ENCODE measurements around the gene PARN.

PARN gene, protein sequence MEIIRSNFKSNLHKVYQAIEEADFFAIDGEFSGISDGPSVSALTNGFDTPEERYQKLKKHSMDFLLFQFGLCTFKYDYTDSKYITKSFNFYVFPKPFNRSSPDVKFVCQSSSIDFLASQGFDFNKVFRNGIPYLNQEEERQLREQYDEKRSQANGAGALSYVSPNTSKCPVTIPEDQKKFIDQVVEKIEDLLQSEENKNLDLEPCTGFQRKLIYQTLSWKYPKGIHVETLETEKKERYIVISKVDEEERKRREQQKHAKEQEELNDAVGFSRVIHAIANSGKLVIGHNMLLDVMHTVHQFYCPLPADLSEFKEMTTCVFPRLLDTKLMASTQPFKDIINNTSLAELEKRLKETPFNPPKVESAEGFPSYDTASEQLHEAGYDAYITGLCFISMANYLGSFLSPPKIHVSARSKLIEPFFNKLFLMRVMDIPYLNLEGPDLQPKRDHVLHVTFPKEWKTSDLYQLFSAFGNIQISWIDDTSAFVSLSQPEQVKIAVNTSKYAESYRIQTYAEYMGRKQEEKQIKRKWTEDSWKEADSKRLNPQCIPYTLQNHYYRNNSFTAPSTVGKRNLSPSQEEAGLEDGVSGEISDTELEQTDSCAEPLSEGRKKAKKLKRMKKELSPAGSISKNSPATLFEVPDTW

GRCh38 chr16:14629919-14630619 lies at the start of gene PARN:
TSS of gene PARN (minus strand) at chr16:14630260. CDS start at chr16:14630125, 135 bp downstream.
- Histone ChIP-seq H3K9ac (peak within 1 kb of the TSS; percentile 87), H3K4me3 (IDR thresholded peaks at IDR 0.05; ENCODE audit: insufficient read depth, low read depth, low read length) (peak within 1 kb of the TSS; percentile 25), H4K20me1 (ENCODE audit: insufficient read depth) (peaks cover 11% of the 10 kb centered on the region; the same call in 1 of the 2 replicates), H3K79me2 (ENCODE audit: insufficient read depth, low read depth) (peaks cover 35% of the 10 kb centered on the region), H3K27me3 (ENCODE audit: insufficient read depth, low read depth) (no peaks in the 10 kb centered on the region), H3K4me1 (ENCODE audit: low read depth, poor library complexity, severe bottlenecking) (peaks cover 33% of the 10 kb centered on the region), H3K27ac (peak within 1 kb of the TSS; percentile 70), H3K36me3 (ENCODE audit: insufficient read depth) (peaks cover 5% of the 10 kb centered on the region; the same call in 1 of the 2 replicates), H2AFZ (ENCODE audit: low read depth) (peak within 1 kb of the TSS; percentile 75), H3K4me2 (peak within 1 kb of the TSS; percentile 73)
- TF ChIP-seq CTCF (conservative IDR thresholded peaks at IDR 0.05; ENCODE audit: low read depth, low read length), result no peak

GRCh38 chr16:14678748-14679497 lies 48.9 kb upstream of the PARN start:
- Histone ChIP-seq H3K27me3 (ENCODE audit: insufficient read depth, low read depth) (no peaks in the 10 kb centered on the region), H3K4me1 (ENCODE audit: low read depth, poor library complexity, severe bottlenecking) (no peaks in the 10 kb centered on the region), H4K20me1 (ENCODE audit: insufficient read depth) (no peaks in the 10 kb centered on the region), H3K79me2 (ENCODE audit: insufficient read depth, low read depth) (no peaks in the 10 kb centered on the region), H3K4me3 (IDR thresholded peaks at IDR 0.05; ENCODE audit: insufficient read depth, low read depth, low read length) (no peak overlapping the region), H3K4me2 (no peak overlapping the region), H3K36me3 (ENCODE audit: insufficient read depth) (no peaks in the 10 kb centered on the region), H3K9ac (no peak overlapping the region), H3K27ac (no peak overlapping the region), H2AFZ (ENCODE audit: low read depth) (no peak overlapping the region)
- no peak for TF ChIP-seq CTCF (conservative IDR thresholded peaks at IDR 0.05; ENCODE audit: low read depth, low read length)

GRCh38 chr16:14677627-14678026 lies 47.6 kb upstream of the PARN start:
- no peaks in the 10 kb centered on the region for H3K36me3 ChIP-seq (ENCODE audit: insufficient read depth)
- no peaks in the 10 kb centered on the region for H3K27me3 ChIP-seq (ENCODE audit: insufficient read depth, low read depth)
- no peak overlapping the region for H3K4me2 ChIP-seq
- H2AFZ ChIP-seq (ENCODE audit: low read depth), result no peak overlapping the region
- no peak for TF ChIP-seq CTCF (conservative IDR thresholded peaks at IDR 0.05; ENCODE audit: low read depth, low read length)
- H4K20me1 ChIP-seq (ENCODE audit: insufficient read depth), result no peaks in the 10 kb centered on the region
- peaks cover 6% of the 10 kb centered on the region for H3K4me1 ChIP-seq (ENCODE audit: low read depth, poor library complexity, severe bottlenecking)
- no peak overlapping the region for H3K9ac ChIP-seq
- no peaks in the 10 kb centered on the region for H3K79me2 ChIP-seq (ENCODE audit: insufficient read depth, low read depth)
- no peak overlapping the region for H3K27ac ChIP-seq
- H3K4me3 ChIP-seq (IDR thresholded peaks at IDR 0.05; ENCODE audit: insufficient read depth, low read depth, low read length), result no peak overlapping the region

DNA sequence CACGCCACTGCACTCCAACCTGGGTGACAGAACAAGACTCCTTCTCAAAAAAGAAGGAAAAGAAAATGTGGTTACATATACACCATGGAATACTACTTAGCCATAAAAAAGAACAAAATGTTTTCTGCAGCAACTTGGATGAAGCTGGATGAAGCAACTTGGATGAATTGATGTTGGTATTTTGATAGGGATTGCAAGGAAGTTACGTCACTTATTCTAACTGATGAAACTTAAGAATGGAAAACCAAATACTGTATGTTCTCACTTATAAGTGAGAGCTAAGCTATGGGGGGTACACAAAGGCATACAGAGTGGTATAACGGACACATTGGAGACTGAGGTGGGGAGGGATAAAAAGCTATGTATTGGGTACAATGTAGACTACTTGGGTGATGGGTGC lies 46.6 kb upstream of the PARN start:
- Histone ChIP-seq H3K4me1 (ENCODE audit: low read depth, poor library complexity, severe bottlenecking) (peaks cover 15% of the 10 kb centered on the region), H3K27me3 (ENCODE audit: insufficient read depth, low read depth) (no peaks in the 10 kb centered on the region)

More for the DNA sequence above, 46.6 kb upstream of the PARN start:
- no peak overlapping the region for H3K4me3 ChIP-seq (IDR thresholded peaks at IDR 0.05; ENCODE audit: insufficient read depth, low read depth, low read length)
- no peak overlapping the region for H3K9ac ChIP-seq
- H3K36me3 ChIP-seq (ENCODE audit: insufficient read depth), result no peaks in the 10 kb centered on the region
- H3K79me2 ChIP-seq (ENCODE audit: insufficient read depth, low read depth), result no peaks in the 10 kb centered on the region
- no peak overlapping the region for H3K4me2 ChIP-seq
- no peak for TF ChIP-seq CTCF (conservative IDR thresholded peaks at IDR 0.05; ENCODE audit: low read depth, low read length)
- H3K27ac ChIP-seq, result no peak overlapping the region
- H4K20me1 ChIP-seq (ENCODE audit: insufficient read depth), result no peaks in the 10 kb centered on the region
- no peak overlapping the region for H2AFZ ChIP-seq (ENCODE audit: low read depth)

Data from KMS-11 (cell line).